Measurements from ENCODE around the gene SNX30.

The SNX30 gene

DNA sequence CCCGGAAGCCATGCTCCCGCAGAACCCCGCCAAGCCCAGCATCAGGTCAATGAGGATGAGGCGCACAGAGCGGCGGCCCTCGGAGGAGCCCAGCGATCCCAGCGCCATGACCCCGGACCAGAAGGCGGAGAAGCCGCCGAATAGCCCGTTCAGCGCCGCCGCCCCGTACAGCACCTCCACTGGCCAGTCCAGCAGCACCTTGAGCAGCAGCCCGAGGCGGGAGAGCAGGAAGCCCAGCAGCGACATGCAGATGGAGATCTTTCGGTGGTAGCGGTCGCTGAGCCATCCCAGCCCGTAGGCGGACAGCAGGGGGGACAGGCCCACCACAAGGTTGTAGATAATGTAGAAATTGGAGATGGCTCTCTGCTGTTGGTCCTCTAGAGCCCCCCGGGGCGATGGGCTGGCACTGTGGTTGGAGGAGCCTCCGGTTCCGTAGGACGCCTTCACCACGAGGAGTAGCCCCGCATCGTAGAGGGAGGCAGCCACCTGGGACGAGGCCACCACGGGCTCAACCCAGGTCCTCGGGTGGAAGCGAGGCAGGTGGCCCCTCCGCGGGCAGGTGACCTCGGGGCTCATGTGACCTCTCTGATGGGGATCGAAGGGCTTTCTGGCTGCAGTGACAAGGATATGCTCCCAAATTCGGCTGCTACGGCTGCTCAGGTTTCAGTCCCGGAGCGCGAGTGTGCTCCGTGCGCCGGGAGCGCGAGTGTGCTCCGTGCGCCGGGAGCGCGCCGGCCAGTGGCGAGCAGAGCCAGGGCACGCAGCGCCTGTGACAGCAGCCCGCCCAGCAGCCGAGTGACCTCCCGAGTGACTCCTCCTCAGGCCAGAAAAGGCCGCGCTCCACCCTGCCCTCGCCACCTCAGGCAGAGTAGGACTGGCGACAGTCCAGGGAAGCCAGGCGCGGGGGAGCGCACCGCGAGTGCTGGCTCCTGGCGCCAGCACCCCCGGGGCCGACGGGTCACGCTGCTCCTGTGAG lies 139.8 kb downstream of the SNX30 start, which contains the start of gene SLC46A2:
Gene SLC46A2, minus strand, starts transcription at position 771 of the 976 bp plus-strand sequence. Its CDS starts 195 bp downstream, at position 576.
- Histone ChIP-seq H3K4me3 (ENCODE audit: low read depth, low read length) (peak within 1 kb of the TSS; percentile 35), H3K36me3 (replicated peaks) (no peaks in the 10 kb centered on the region), H3K27me3 (replicated peaks) (peaks cover 16% of the 10 kb centered on the region), H3K27ac (no peak within 1 kb of the TSS)
- TF ChIP-seq, protein P1, sequence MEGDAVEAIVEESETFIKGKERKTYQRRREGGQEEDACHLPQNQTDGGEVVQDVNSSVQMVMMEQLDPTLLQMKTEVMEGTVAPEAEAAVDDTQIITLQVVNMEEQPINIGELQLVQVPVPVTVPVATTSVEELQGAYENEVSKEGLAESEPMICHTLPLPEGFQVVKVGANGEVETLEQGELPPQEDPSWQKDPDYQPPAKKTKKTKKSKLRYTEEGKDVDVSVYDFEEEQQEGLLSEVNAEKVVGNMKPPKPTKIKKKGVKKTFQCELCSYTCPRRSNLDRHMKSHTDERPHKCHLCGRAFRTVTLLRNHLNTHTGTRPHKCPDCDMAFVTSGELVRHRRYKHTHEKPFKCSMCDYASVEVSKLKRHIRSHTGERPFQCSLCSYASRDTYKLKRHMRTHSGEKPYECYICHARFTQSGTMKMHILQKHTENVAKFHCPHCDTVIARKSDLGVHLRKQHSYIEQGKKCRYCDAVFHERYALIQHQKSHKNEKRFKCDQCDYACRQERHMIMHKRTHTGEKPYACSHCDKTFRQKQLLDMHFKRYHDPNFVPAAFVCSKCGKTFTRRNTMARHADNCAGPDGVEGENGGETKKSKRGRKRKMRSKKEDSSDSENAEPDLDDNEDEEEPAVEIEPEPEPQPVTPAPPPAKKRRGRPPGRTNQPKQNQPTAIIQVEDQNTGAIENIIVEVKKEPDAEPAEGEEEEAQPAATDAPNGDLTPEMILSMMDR (IDR thresholded peaks at IDR 0.05; ENCODE audit: low read depth, low read length, missing control alignments) = no peak
- DNase-seq = no peak
- in situ Hi-C loops (cut with HindIII; ENCODE audit: low pct_ligation_motif_present, low sequenced_read_pairs) = no loop called here

DNA sequence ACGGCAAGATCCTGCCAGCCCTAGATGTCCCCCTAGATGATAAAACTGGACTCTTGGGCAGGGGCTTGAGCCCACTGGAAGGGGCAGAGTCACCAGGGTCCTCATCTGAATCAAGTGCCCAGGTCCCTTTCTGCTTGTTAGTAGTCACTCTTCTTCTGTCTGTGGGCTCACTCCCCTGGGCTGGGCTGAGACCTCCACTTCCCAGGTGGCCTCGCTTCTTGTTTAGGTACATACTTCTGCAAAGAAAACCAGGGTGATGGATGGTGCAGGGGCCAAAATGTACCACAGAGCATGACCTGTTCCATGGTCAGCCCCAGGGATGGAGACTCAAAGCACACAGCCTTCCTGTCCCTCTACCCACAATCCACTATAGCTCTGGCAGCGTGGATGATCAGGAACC lies 141.0 kb downstream of the SNX30 start:
- no peak overlapping the region for H3K4me3 ChIP-seq (ENCODE audit: low read depth, low read length)
- DNase-seq = no peak
- TF ChIP-seq, protein P1 (IDR thresholded peaks at IDR 0.05; ENCODE audit: low read depth, low read length, missing control alignments) = no peak
- H3K27ac ChIP-seq = no peak overlapping the region
- no peaks in the 10 kb centered on the region for H3K36me3 ChIP-seq (replicated peaks)
- in situ Hi-C loops (cut with HindIII; ENCODE audit: low pct_ligation_motif_present, low sequenced_read_pairs) = no loop called here
- H3K27me3 ChIP-seq (replicated peaks) = peaks cover 16% of the 10 kb centered on the region

DNA sequence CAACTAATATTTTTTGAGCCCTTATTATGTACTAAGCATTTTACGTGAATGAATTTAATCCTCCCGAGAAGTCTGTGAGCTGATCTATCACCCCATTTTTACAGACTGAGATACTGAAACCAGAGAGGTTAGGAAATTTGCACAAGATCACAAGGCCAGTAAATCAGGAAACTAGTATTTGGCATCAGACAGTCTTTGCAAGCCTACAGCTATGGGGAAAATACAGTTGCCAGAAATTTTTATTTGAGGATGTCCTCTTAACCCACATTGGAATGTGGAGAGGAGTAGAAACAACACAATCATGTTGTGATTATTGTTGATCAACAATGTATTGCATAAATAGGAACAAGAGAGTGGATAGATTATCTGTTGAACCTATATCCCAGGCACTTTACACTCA lies 142.4 kb downstream of the SNX30 start:
- H3K27me3 ChIP-seq (replicated peaks) = peaks cover 16% of the 10 kb centered on the region

DNA sequence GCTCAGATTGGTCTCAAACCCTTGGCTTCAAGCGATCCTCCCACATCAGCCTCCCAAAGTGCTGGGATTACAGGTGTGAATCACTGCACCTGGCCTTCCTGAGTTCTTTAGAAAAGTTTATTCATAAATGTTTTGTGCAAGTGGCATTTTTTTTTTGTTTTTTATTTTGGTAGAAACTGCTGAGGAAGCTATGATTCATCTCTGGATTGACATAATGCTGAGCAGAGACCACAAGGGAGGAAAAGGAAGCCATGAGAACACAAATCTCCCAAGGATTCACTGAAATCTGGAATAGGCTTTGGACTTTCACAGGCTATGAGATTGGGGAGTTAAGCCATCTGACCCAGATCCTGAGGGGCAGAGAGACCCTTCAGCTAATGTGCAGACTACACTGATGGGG lies 143.5 kb downstream of the SNX30 start:
- Histone ChIP-seq H3K4me3 (ENCODE audit: low read depth, low read length) (no peak overlapping the region), H3K27ac (no peak overlapping the region), H3K27me3 (replicated peaks) (peaks cover 16% of the 10 kb centered on the region), H3K36me3 (replicated peaks) (no peaks in the 10 kb centered on the region)
- in situ Hi-C loops (cut with HindIII; ENCODE audit: low pct_ligation_motif_present, low sequenced_read_pairs) = no loop called here
- TF ChIP-seq, protein P1 (IDR thresholded peaks at IDR 0.05; ENCODE audit: low read depth, low read length, missing control alignments) = no peak
- DNase-seq = peak; percentile 16

More for the DNA sequence above, 142.4 kb downstream of the SNX30 start:
- no peak for DNase-seq
- H3K4me3 ChIP-seq (ENCODE audit: low read depth, low read length) = no peak overlapping the region
- in situ Hi-C loops (cut with HindIII; ENCODE audit: low pct_ligation_motif_present, low sequenced_read_pairs) = no loop called here
- H3K36me3 ChIP-seq (replicated peaks) = no peaks in the 10 kb centered on the region
- no peak overlapping the region for H3K27ac ChIP-seq
- TF ChIP-seq, protein P1 (IDR thresholded peaks at IDR 0.05; ENCODE audit: low read depth, low read length, missing control alignments) = no peak

DNA sequence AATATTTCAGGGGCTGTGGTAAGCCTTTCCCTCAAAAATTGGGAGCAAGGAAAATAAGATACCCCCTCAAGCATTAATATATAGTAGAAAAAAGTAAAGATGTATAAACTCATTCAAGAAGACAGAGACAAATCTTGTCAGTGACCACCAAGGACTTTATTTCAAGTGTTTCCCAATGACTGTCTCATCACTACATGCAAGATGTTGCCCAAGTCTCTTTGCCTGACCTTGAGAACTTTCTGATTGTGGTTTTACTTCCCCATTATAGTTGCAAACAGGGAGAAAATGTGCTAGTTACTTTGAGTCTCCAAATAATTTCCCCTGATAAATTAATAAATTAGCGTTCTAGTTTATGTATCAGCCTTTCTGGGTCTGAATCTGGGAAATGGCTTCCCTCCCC lies 144.1 kb downstream of the SNX30 start:
- DNase-seq = no peak
- TF ChIP-seq, protein P1 (IDR thresholded peaks at IDR 0.05; ENCODE audit: low read depth, low read length, missing control alignments) = no peak
- in situ Hi-C loops (cut with HindIII; ENCODE audit: low pct_ligation_motif_present, low sequenced_read_pairs) = no loop called here
- Histone ChIP-seq H3K36me3 (replicated peaks) (no peaks in the 10 kb centered on the region), H3K27ac (no peak overlapping the region), H3K27me3 (replicated peaks) (peaks cover 16% of the 10 kb centered on the region), H3K4me3 (ENCODE audit: low read depth, low read length) (no peak overlapping the region)

Data from brain microvascular endothelial cell (primary cell).